GM12878 (cell line): Measurements from ENCODE around the gene MYOZ2.

Source experiments
- BRCA1 ChIP-seq: IDR thresholded peaks from 2 replicates; pipeline ENCODE4 v1.6.1; 2011; ENCODE audit warnings: low read depth, low read length, improper control_type of control experiment
- ELK1 ChIP-seq: IDR thresholded peaks from 2 replicates; pipeline ENCODE4 v1.6.1; 2012; ENCODE audit warnings: low read depth, low read length, improper control_type of control experiment
- EZH2 ChIP-seq: IDR thresholded peaks from 2 replicates; pipeline ENCODE4 v1.6.1; 2012; ENCODE audit warnings: low read depth, mild to moderate bottlenecking, control low read depth, inconsistent platforms, low read length, borderline replicate concordance; ENCODE audit not compliant: control insufficient read depth
- FOXK2 ChIP-seq: fragments of 450-650 bp; IDR thresholded peaks from 2 replicates; pipeline ENCODE4 v1.6.1; 2017; ENCODE audit warnings: mild to moderate bottlenecking, moderate library complexity
- MEF2A ChIP-seq: IDR thresholded peaks from 2 replicates; pipeline ENCODE4 v1.6.1; 2011; ENCODE audit warnings: low read depth, mild to moderate bottlenecking, low read length, moderate library complexity; ENCODE audit not compliant: insufficient read depth
- PKNOX1 ChIP-seq: fragments of 450-650 bp; IDR thresholded peaks from 2 replicates; pipeline ENCODE4 v1.6.1; 2016; ENCODE audit warnings: mild to moderate bottlenecking
- RB1 ChIP-seq: fragments of 450-650 bp; formaldehyde crosslinking; IDR thresholded peaks from 2 replicates; pipeline ENCODE4 v1.6.1; 2017; ENCODE audit warnings: mild to moderate bottlenecking, borderline replicate concordance
- SREBF2 ChIP-seq: IDR thresholded peaks from 2 replicates; pipeline ENCODE4 v1.6.1; 2012; ENCODE audit warnings: mild to moderate bottlenecking, low read length
- USF2 ChIP-seq: IDR thresholded peaks from 2 replicates; pipeline ENCODE4 v1.6.1; 2011; ENCODE audit warnings: low read depth, low read length, improper control_type of control experiment, borderline replicate concordance
- YBX1 ChIP-seq: fragments of 450-650 bp; IDR thresholded peaks from 2 replicates; pipeline ENCODE4 v1.6.1; 2016; ENCODE audit warnings: antibody characterized with exemption
- TF ChIP-seq, protein P1 (sequence below), 3 experiments: IDR thresholded peaks in 2 of 3; conservative IDR thresholded peaks in 1 of 3; 2 replicates each; pipeline ENCODE4 v1.5.1; 2011; ENCODE audit warnings: low read depth in 3 of 3, low read length in 3 of 3, mild to moderate bottlenecking in 3 of 3, control low read depth in 2 of 3, moderate library complexity in 2 of 3, inconsistent platforms in 1 of 3, mixed read lengths in 1 of 3; ENCODE audit not compliant: control insufficient read depth in 2 of 3, insufficient read depth in 1 of 3; ENCODE audit errors: extremely low read depth in 1 of 3
- TF ChIP-seq, protein P2 (sequence below): fragments of 450-650 bp; IDR thresholded peaks from 2 replicates; pipeline ENCODE4 v1.6.1; 2018; ENCODE audit warnings: borderline replicate concordance, mild to moderate bottlenecking; ENCODE audit not compliant: partially characterized antibody

DNA sequence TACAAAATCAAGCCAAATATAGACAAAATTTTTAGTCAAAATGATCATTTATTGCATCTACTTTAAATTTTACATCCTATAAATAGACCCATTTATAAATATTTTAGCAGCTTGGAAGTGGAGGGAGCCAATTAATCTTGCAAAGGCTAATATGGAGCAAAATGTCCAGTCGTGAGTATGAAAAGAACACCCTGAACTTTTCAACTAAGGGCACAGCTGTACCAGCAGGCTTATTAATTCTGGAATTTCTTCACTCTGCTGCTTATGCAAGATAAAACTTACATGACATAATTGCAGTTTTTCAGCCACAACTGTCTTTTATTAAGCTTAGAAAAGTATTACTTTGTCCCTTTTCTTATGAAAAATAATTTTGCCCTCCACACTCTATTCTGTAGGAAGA, 54.0 kb downstream of the MYOZ2 start:
- TF ChIP-seq RB1 (no peak), YBX1 (no peak), PKNOX1 (no peak), FOXK2 (no peak), EZH2 (no peak), MEF2A (no peak), ELK1 (no peak), USF2 (no peak), BRCA1 (no peak), SREBF2 (no peak)
- TF ChIP-seq, protein P1, sequence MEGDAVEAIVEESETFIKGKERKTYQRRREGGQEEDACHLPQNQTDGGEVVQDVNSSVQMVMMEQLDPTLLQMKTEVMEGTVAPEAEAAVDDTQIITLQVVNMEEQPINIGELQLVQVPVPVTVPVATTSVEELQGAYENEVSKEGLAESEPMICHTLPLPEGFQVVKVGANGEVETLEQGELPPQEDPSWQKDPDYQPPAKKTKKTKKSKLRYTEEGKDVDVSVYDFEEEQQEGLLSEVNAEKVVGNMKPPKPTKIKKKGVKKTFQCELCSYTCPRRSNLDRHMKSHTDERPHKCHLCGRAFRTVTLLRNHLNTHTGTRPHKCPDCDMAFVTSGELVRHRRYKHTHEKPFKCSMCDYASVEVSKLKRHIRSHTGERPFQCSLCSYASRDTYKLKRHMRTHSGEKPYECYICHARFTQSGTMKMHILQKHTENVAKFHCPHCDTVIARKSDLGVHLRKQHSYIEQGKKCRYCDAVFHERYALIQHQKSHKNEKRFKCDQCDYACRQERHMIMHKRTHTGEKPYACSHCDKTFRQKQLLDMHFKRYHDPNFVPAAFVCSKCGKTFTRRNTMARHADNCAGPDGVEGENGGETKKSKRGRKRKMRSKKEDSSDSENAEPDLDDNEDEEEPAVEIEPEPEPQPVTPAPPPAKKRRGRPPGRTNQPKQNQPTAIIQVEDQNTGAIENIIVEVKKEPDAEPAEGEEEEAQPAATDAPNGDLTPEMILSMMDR (IDR thresholded peaks at IDR 0.05 in 2 of 3, conservative IDR thresholded peaks at IDR 0.05 in 1 of 3; ENCODE audit: control insufficient read depth in 2 of 3, extremely low read depth in 1 of 3, insufficient read depth in 1 of 3, low read depth in 3 of 3, low read length in 3 of 3), result no peak
- TF ChIP-seq, protein P2, sequence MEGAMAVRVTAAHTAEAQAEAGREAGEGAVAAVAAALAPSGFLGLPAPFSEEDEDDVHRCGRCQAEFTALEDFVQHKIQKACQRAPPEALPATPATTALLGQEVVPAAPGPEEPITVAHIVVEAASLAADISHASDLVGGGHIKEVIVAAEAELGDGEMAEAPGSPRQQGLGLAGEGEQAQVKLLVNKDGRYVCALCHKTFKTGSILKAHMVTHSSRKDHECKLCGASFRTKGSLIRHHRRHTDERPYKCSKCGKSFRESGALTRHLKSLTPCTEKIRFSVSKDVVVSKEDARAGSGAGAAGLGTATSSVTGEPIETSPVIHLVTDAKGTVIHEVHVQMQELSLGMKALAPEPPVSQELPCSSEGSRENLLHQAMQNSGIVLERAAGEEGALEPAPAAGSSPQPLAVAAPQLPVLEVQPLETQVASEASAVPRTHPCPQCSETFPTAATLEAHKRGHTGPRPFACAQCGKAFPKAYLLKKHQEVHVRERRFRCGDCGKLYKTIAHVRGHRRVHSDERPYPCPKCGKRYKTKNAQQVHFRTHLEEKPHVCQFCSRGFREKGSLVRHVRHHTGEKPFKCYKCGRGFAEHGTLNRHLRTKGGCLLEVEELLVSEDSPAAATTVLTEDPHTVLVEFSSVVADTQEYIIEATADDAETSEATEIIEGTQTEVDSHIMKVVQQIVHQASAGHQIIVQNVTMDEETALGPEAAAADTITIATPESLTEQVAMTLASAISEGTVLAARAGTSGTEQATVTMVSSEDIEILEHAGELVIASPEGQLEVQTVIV, result no peak
